ENCODE measurements around the gene DCLRE1B. TPM values are rescaled to one million over a fixed set of nuclear protein-coding genes. Genes with fewer than 3 reads are reported as not detected.

Gene DCLRE1B
- total and polyA plus RNA-seq, 4 donors, result 0.82 to 6.6 (median 1.2) TPM

- Histone ChIP-seq H3K4me1 (ENCODE audit: control insufficient read depth in 4 of 4, insufficient read depth in 4 of 4, low read length in 3 of 4) (peaks cover 2 to 23% (median 17%) of the 10 kb centered on the region in 4 donors), H3K27ac (ENCODE audit: low read depth in 1 of 2, low read length in 2 of 2) (peak overlapping the region; percentile 82 to 93), H3K36me3 (ENCODE audit: control insufficient read depth in 4 of 4, insufficient read depth in 3 of 4, low read depth in 1 of 4, low read length in 3 of 4) (peaks cover 0 to 15% (median 9%) of the 10 kb centered on the region in 4 donors), H3K9ac (ENCODE audit: low read depth in 1 of 2, low read length in 2 of 2) (peak overlapping the region; percentile 72 to 95), H3K4me3 (ENCODE audit: low read depth in 1 of 3, low read length in 3 of 3) (peak overlapping the region; percentile 52 to 94 (median 77)), H3K27me3 (ENCODE audit: control insufficient read depth in 4 of 4, insufficient read depth in 4 of 4, low read length in 3 of 4) (no peaks in the 10 kb centered on the region), H3K9me3 (ENCODE audit: control insufficient read depth in 4 of 4, low read length in 3 of 4) (no peaks in the 10 kb centered on the region)
- TF ChIP-seq JUND (IDR thresholded peaks at IDR 0.05) (no peak), EGR1 (IDR thresholded peaks at IDR 0.05; ENCODE audit: low read depth in 2 of 2) (no peak), HNF4A (conservative IDR thresholded peaks at IDR 0.05) (no peak), RXRA (IDR thresholded peaks at IDR 0.05) (no peak), YY1 (IDR thresholded peaks at IDR 0.05) (no peak), RAD21 (IDR thresholded peaks at IDR 0.05) (no peak), MAX (IDR thresholded peaks at IDR 0.05) (no peak), FOXA1 (IDR thresholded peaks at IDR 0.05) (no peak), ZBTB33 (IDR thresholded peaks at IDR 0.05) (no peak), FOXA2 (IDR thresholded peaks at IDR 0.05) (no peak), HNF4G (IDR thresholded peaks at IDR 0.05) (no peak), SP1 (IDR thresholded peaks at IDR 0.05) (no peak)
- TF ChIP-seq, protein P1, sequence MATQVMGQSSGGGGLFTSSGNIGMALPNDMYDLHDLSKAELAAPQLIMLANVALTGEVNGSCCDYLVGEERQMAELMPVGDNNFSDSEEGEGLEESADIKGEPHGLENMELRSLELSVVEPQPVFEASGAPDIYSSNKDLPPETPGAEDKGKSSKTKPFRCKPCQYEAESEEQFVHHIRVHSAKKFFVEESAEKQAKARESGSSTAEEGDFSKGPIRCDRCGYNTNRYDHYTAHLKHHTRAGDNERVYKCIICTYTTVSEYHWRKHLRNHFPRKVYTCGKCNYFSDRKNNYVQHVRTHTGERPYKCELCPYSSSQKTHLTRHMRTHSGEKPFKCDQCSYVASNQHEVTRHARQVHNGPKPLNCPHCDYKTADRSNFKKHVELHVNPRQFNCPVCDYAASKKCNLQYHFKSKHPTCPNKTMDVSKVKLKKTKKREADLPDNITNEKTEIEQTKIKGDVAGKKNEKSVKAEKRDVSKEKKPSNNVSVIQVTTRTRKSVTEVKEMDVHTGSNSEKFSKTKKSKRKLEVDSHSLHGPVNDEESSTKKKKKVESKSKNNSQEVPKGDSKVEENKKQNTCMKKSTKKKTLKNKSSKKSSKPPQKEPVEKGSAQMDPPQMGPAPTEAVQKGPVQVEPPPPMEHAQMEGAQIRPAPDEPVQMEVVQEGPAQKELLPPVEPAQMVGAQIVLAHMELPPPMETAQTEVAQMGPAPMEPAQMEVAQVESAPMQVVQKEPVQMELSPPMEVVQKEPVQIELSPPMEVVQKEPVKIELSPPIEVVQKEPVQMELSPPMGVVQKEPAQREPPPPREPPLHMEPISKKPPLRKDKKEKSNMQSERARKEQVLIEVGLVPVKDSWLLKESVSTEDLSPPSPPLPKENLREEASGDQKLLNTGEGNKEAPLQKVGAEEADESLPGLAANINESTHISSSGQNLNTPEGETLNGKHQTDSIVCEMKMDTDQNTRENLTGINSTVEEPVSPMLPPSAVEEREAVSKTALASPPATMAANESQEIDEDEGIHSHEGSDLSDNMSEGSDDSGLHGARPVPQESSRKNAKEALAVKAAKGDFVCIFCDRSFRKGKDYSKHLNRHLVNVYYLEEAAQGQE (IDR thresholded peaks at IDR 0.05), result no peak
- TF ChIP-seq, protein P2, sequence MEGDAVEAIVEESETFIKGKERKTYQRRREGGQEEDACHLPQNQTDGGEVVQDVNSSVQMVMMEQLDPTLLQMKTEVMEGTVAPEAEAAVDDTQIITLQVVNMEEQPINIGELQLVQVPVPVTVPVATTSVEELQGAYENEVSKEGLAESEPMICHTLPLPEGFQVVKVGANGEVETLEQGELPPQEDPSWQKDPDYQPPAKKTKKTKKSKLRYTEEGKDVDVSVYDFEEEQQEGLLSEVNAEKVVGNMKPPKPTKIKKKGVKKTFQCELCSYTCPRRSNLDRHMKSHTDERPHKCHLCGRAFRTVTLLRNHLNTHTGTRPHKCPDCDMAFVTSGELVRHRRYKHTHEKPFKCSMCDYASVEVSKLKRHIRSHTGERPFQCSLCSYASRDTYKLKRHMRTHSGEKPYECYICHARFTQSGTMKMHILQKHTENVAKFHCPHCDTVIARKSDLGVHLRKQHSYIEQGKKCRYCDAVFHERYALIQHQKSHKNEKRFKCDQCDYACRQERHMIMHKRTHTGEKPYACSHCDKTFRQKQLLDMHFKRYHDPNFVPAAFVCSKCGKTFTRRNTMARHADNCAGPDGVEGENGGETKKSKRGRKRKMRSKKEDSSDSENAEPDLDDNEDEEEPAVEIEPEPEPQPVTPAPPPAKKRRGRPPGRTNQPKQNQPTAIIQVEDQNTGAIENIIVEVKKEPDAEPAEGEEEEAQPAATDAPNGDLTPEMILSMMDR (IDR thresholded peaks at IDR 0.05; ENCODE audit: low read depth, low read length, missing input control), result no peak
- DNase-seq (ENCODE audit: low spot score), result no peak
- WGBS, result under 1% methylated on average over 11 of the region's 11 CpGs
Measured at GRCh38 chr1:113904293-113904673, 843 bp upstream of the DCLRE1B start.

DNA sequence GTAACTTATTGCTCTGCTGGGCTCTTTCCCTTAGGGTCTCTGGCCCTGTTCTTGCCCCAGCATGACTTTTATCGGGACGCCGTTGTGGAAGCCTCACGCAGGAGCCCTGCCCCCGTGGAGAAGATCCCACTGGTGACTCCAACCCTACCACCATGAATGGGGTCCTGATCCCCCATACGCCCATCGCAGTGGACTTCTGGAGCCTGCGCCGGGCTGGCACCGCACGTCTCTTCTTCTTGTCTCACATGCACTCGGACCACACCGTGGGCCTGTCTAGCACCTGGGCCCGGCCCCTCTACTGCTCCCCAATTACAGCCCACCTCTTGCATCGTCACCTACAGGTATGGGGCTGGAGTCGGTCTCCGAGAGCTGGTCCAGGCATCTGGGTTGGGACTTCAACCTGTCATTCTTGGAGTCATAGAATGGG is 322 bp downstream of the DCLRE1B start:
- no peak for DNase-seq (ENCODE audit: low spot score)
- TF ChIP-seq, protein P2 (IDR thresholded peaks at IDR 0.05; ENCODE audit: low read depth, low read length, missing input control), result no peak
- no peak for TF ChIP-seq YY1 (IDR thresholded peaks at IDR 0.05)
- no peak for TF ChIP-seq MAX (IDR thresholded peaks at IDR 0.05)
- no peak for TF ChIP-seq HNF4G (IDR thresholded peaks at IDR 0.05)
- no peak for TF ChIP-seq NR2F2 (IDR thresholded peaks at IDR 0.05)
- TF ChIP-seq RXRA (IDR thresholded peaks at IDR 0.05), result no peak
- TF ChIP-seq FOXA1 (IDR thresholded peaks at IDR 0.05), result no peak
- no peak for TF ChIP-seq TAF1 (conservative IDR thresholded peaks at IDR 0.05)
- no peak for TF ChIP-seq GABPA (IDR thresholded peaks at IDR 0.05 in 1 of 2, conservative IDR thresholded peaks at IDR 0.05 in 1 of 2)
- TF ChIP-seq, protein P3, sequence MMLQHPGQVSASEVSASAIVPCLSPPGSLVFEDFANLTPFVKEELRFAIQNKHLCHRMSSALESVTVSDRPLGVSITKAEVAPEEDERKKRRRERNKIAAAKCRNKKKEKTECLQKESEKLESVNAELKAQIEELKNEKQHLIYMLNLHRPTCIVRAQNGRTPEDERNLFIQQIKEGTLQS (IDR thresholded peaks at IDR 0.05), result no peak
- TF ChIP-seq EGR1 (IDR thresholded peaks at IDR 0.05; ENCODE audit: low read depth in 2 of 2), result no peak
- no peak for TF ChIP-seq FOXA2 (IDR thresholded peaks at IDR 0.05)
- WGBS, result under 1% methylated on average over 17 of the region's 17 CpGs
- peaks cover 2 to 23% (median 17%) of the 10 kb centered on the region in 4 donors for H3K4me1 ChIP-seq (ENCODE audit: control insufficient read depth in 4 of 4, insufficient read depth in 4 of 4, low read length in 3 of 4)
- H3K36me3 ChIP-seq (ENCODE audit: control insufficient read depth in 4 of 4, insufficient read depth in 3 of 4, low read depth in 1 of 4, low read length in 3 of 4), result peaks cover 0 to 4% (median 2%) of the 10 kb centered on the region in 4 donors
- peak overlapping the region; percentile 49 to 94 for H3K9ac ChIP-seq (ENCODE audit: low read depth in 1 of 2, low read length in 2 of 2)
- no peaks in the 10 kb centered on the region for H3K9me3 ChIP-seq (ENCODE audit: control insufficient read depth in 4 of 4, low read length in 3 of 4)
- peak overlapping the region; percentile 64 to 95 (median 75) for H3K4me3 ChIP-seq (ENCODE audit: low read depth in 1 of 3, low read length in 3 of 3)
- no peaks in the 10 kb centered on the region for H3K27me3 ChIP-seq (ENCODE audit: control insufficient read depth in 4 of 4, insufficient read depth in 4 of 4, low read length in 3 of 4)
- peak overlapping the region; percentile 82 to 93 for H3K27ac ChIP-seq (ENCODE audit: low read depth in 1 of 2, low read length in 2 of 2)

All from liver (tissue), 9 donors.